ENCODE results near the gene DLEC1.
"Not testable (repeated sequence)": the region's sequence is repeated elsewhere in the genome, so short reads cannot be mapped to it uniquely, and the experiment has no call there.

DLEC1 gene

GRCh38 chr3:38154625-38155255, 115.7 kb downstream of the DLEC1 start:
- TF ChIP-seq POLR2A (IDR thresholded peaks at IDR 0.05; ENCODE audit: low read depth, low read length): no peak
- no peak for TF ChIP-seq POU2F2 (IDR thresholded peaks at IDR 0.05; ENCODE audit: low read depth, low read length)
- TF ChIP-seq POLR2AphosphoS5 (IDR thresholded peaks at IDR 0.05; ENCODE audit: low read depth, low read length): no peak
- TF ChIP-seq SPI1 (IDR thresholded peaks at IDR 0.05; ENCODE audit: low read depth, low read length): no peak
- TF ChIP-seq TAF1 (IDR thresholded peaks at IDR 0.05; ENCODE audit: low read depth, low read length): no peak
- no peak for TF ChIP-seq PAX5 (IDR thresholded peaks at IDR 0.05; ENCODE audit: insufficient read depth, low read length, severe bottlenecking)
- peak; percentile 9 for FAIRE-seq
- DNase-seq (ENCODE audit: insufficient read length, low spot score): no peak

GRCh38 chr3:38155825-38156224, 116.8 kb downstream of the DLEC1 start:
- FAIRE-seq (no peak), DNase-seq (ENCODE audit: insufficient read length, low spot score) (no peak)
- no peak for TF ChIP-seq POU2F2 (IDR thresholded peaks at IDR 0.05; ENCODE audit: low read depth, low read length)
- no peak for TF ChIP-seq TAF1 (IDR thresholded peaks at IDR 0.05; ENCODE audit: low read depth, low read length)

GRCh38 chr3:38157117-38157516, 118.1 kb downstream of the DLEC1 start:
- no peak for FAIRE-seq
- no peak for DNase-seq (ENCODE audit: insufficient read length, low spot score)
- TF ChIP-seq PAX5 (IDR thresholded peaks at IDR 0.05; ENCODE audit: insufficient read depth, low read length, severe bottlenecking) (no peak), POU2F2 (IDR thresholded peaks at IDR 0.05; ENCODE audit: low read depth, low read length) (no peak), POLR2A (IDR thresholded peaks at IDR 0.05; ENCODE audit: low read depth, low read length) (no peak), POLR2AphosphoS5 (IDR thresholded peaks at IDR 0.05; ENCODE audit: low read depth, low read length) (no peak), TAF1 (IDR thresholded peaks at IDR 0.05; ENCODE audit: low read depth, low read length) (no peak), SPI1 (IDR thresholded peaks at IDR 0.05; ENCODE audit: low read depth, low read length) (no peak)

- FAIRE-seq (peak; percentile 38), DNase-seq (ENCODE audit: insufficient read length, low spot score) (no peak)
- TF ChIP-seq SPI1 (IDR thresholded peaks at IDR 0.05; ENCODE audit: low read depth, low read length): no peak
- no peak for TF ChIP-seq POLR2AphosphoS5 (IDR thresholded peaks at IDR 0.05; ENCODE audit: low read depth, low read length)
- TF ChIP-seq PAX5 (IDR thresholded peaks at IDR 0.05; ENCODE audit: insufficient read depth, low read length, severe bottlenecking): no peak
- no peak for TF ChIP-seq POU2F2 (IDR thresholded peaks at IDR 0.05; ENCODE audit: low read depth, low read length)
- no peak for TF ChIP-seq POLR2A (IDR thresholded peaks at IDR 0.05; ENCODE audit: low read depth, low read length)
- TF ChIP-seq TAF1 (IDR thresholded peaks at IDR 0.05; ENCODE audit: low read depth, low read length): no peak
These were observed 118.6 kb downstream of the DLEC1 start for GRCh38 chr3:38157595-38157994.

- peak; percentile 59 for FAIRE-seq
- TF ChIP-seq SPI1 (IDR thresholded peaks at IDR 0.05; ENCODE audit: low read depth, low read length) (no peak), POLR2A (IDR thresholded peaks at IDR 0.05; ENCODE audit: low read depth, low read length) (no peak), PAX5 (IDR thresholded peaks at IDR 0.05; ENCODE audit: insufficient read depth, low read length, severe bottlenecking) (no peak), TAF1 (IDR thresholded peaks at IDR 0.05; ENCODE audit: low read depth, low read length) (no peak), POLR2AphosphoS5 (IDR thresholded peaks at IDR 0.05; ENCODE audit: low read depth, low read length) (no peak), POU2F2 (IDR thresholded peaks at IDR 0.05; ENCODE audit: low read depth, low read length) (no peak)
- no peak for DNase-seq (ENCODE audit: insufficient read length, low spot score)
These were observed 119.5 kb downstream of the DLEC1 start for GRCh38 chr3:38158472-38158871.

GRCh38 chr3:38160704-38161103, 121.7 kb downstream of the DLEC1 start:
- peak; percentile 9 for FAIRE-seq
- not testable (repeated sequence) for DNase-seq (ENCODE audit: insufficient read length, low spot score)

GRCh38 chr3:38163117-38163840, 124.3 kb downstream of the DLEC1 start:
- DNase-seq (ENCODE audit: insufficient read length, low spot score) (no peak), FAIRE-seq (peak; percentile 40)
- TF ChIP-seq SPI1 (IDR thresholded peaks at IDR 0.05; ENCODE audit: low read depth, low read length) (no peak), POLR2AphosphoS5 (IDR thresholded peaks at IDR 0.05; ENCODE audit: low read depth, low read length) (no peak), POU2F2 (IDR thresholded peaks at IDR 0.05; ENCODE audit: low read depth, low read length) (no peak), PAX5 (IDR thresholded peaks at IDR 0.05; ENCODE audit: insufficient read depth, low read length, severe bottlenecking) (no peak), TAF1 (IDR thresholded peaks at IDR 0.05; ENCODE audit: low read depth, low read length) (no peak), POLR2A (IDR thresholded peaks at IDR 0.05; ENCODE audit: low read depth, low read length) (no peak)

GRCh38 chr3:38163841-38164642, 125.0 kb downstream of the DLEC1 start:
- TF ChIP-seq POLR2A (IDR thresholded peaks at IDR 0.05; ENCODE audit: low read depth, low read length) (no peak), POU2F2 (IDR thresholded peaks at IDR 0.05; ENCODE audit: low read depth, low read length) (no peak), POLR2AphosphoS5 (IDR thresholded peaks at IDR 0.05; ENCODE audit: low read depth, low read length) (no peak), SPI1 (IDR thresholded peaks at IDR 0.05; ENCODE audit: low read depth, low read length) (no peak), PAX5 (IDR thresholded peaks at IDR 0.05; ENCODE audit: insufficient read depth, low read length, severe bottlenecking) (no peak), TAF1 (IDR thresholded peaks at IDR 0.05; ENCODE audit: low read depth, low read length) (no peak)
- FAIRE-seq: no peak
- no peak for DNase-seq (ENCODE audit: insufficient read length, low spot score)

GRCh38 chr3:38164643-38164951, 125.6 kb downstream of the DLEC1 start:
- DNase-seq (ENCODE audit: insufficient read length, low spot score): peak; percentile 27
- TF ChIP-seq POLR2AphosphoS5 (IDR thresholded peaks at IDR 0.05; ENCODE audit: low read depth, low read length) (no peak), POU2F2 (IDR thresholded peaks at IDR 0.05; ENCODE audit: low read depth, low read length) (peak; percentile 35; the same call in 1 of the 2 replicates), TAF1 (IDR thresholded peaks at IDR 0.05; ENCODE audit: low read depth, low read length) (peak; percentile 66)

More at GRCh38 chr3:38164643-38164951, 125.6 kb downstream of the DLEC1 start:
- FAIRE-seq: no peak
